Ishikawa (cell line): ENCODE results near the gene PRX.

Experiments
- CEBPB ChIP-seq: IDR thresholded peaks from 2 replicates; pipeline ENCODE4 v1.6.1; 2012
- CREB1 ChIP-seq: IDR thresholded peaks from 2 replicates; pipeline ENCODE4 v1.6.1; 2012; ENCODE audit warnings: low read depth
- EGR1 ChIP-seq: IDR thresholded peaks from 2 replicates; pipeline ENCODE4 v1.6.1; 2012
- EP300 ChIP-seq: IDR thresholded peaks from 2 replicates; pipeline ENCODE4 v1.6.1; 2012; ENCODE audit warnings: borderline replicate concordance
- FOXM1 ChIP-seq: IDR thresholded peaks from 2 replicates; pipeline ENCODE4 v1.6.1; 2012; ENCODE audit warnings: low read depth, borderline replicate concordance
- MAX ChIP-seq: IDR thresholded peaks from 2 replicates; pipeline ENCODE4 v1.6.1; 2012
- NFIC ChIP-seq: IDR thresholded peaks from 2 replicates; pipeline ENCODE4 v1.6.1; 2012
- RAD21 ChIP-seq: IDR thresholded peaks from 2 replicates; pipeline ENCODE4 v1.6.1; 2012; ENCODE audit warnings: low read depth
- REST ChIP-seq: IDR thresholded peaks from 2 replicates; pipeline ENCODE4 v1.6.1; 2012; ENCODE audit warnings: low read depth, mild to moderate bottlenecking
- TAF1 ChIP-seq: IDR thresholded peaks from 2 replicates; pipeline ENCODE4 v1.6.1; 2012; ENCODE audit warnings: low read depth, mild to moderate bottlenecking
- TCF12 ChIP-seq: IDR thresholded peaks from 2 replicates; pipeline ENCODE4 v1.6.1; 2012; ENCODE audit warnings: low read depth
- TEAD4 ChIP-seq: IDR thresholded peaks from 2 replicates; pipeline ENCODE4 v1.6.1; 2012
- USF1 ChIP-seq: IDR thresholded peaks from 2 replicates; pipeline ENCODE4 v1.6.1; 2012
- YY1 ChIP-seq: IDR thresholded peaks from 2 replicates; pipeline ENCODE4 v1.6.1; 2012; ENCODE audit warnings: low read depth
- ZBTB7A ChIP-seq: IDR thresholded peaks from 2 replicates; pipeline ENCODE4 v1.6.1; 2012; ENCODE audit warnings: low read depth

Gene PRX

GRCh38 chr19:40357640-40358039 is 55.5 kb downstream of the PRX start:
- TF ChIP-seq YY1 (no peak), CEBPB (no peak), TEAD4 (no peak), EP300 (no peak), TAF1 (no peak)

GRCh38 chr19:40356681-40357595 is 56.2 kb downstream of the PRX start:
- TF ChIP-seq MAX = no peak
- TF ChIP-seq TEAD4 = no peak
- no peak for TF ChIP-seq FOXM1

GRCh38 chr19:40355975-40356680 is 57.0 kb downstream of the PRX start:
- no peak for TF ChIP-seq ZBTB7A
- TF ChIP-seq FOXM1 = no peak
- TF ChIP-seq USF1 = no peak
- no peak for TF ChIP-seq EGR1
- TF ChIP-seq RAD21 = no peak
- no peak for TF ChIP-seq CREB1
- TF ChIP-seq TAF1 = no peak
- no peak for TF ChIP-seq MAX
- TF ChIP-seq YY1 = no peak
- TF ChIP-seq TEAD4 = no peak
- TF ChIP-seq NFIC = no peak
- no peak for TF ChIP-seq EP300
- no peak for TF ChIP-seq REST
- no peak for TF ChIP-seq CEBPB

GRCh38 chr19:40348961-40349507 is 64.1 kb downstream of the PRX start:
- TF ChIP-seq CEBPB = no peak
- TF ChIP-seq NFIC = no peak
- TF ChIP-seq TEAD4 = no peak
- TF ChIP-seq ZBTB7A = no peak
- TF ChIP-seq FOXM1 = no peak
- no peak for TF ChIP-seq CREB1
- no peak for TF ChIP-seq USF1
- TF ChIP-seq MAX = no peak
- TF ChIP-seq RAD21 = no peak
- no peak for TF ChIP-seq TAF1
- no peak for TF ChIP-seq TCF12
- no peak for TF ChIP-seq YY1
- TF ChIP-seq REST = no peak
- TF ChIP-seq EGR1 = no peak
- no peak for TF ChIP-seq EP300

- TF ChIP-seq REST (no peak), TAF1 (peak; percentile 74), FOXM1 (no peak), EP300 (peak; percentile 46; the same call in 1 of the 2 replicates), ZBTB7A (peak; percentile 86), EGR1 (peak; percentile 37), TEAD4 (no peak; the same call in 1 of the 2 replicates), YY1 (peak; percentile 94), TCF12 (peak; percentile 73), USF1 (peak; percentile 100), MAX (peak; percentile 85), CREB1 (peak; percentile 53; the same call in 1 of the 2 replicates), RAD21 (no peak), NFIC (no peak)
These were observed 64.9 kb downstream of the PRX start, which contains the start of the genes C19orf47 and PLD3 for GRCh38 chr19:40348125-40348913. TSS of gene C19orf47 (minus strand) at chr19:40348397. CDS start at chr19:40341857, 6,540 bp downstream. TSS of gene PLD3 (plus strand) at chr19:40348695. CDS start at chr19:40366484, 17,789 bp downstream.
